CD14-positive monocyte (primary cell): ENCODE data around the gene SLC1A3. TPM values are rescaled to one million over a fixed set of nuclear protein-coding genes. Genes with fewer than 3 reads are reported as not detected.

Experiments
- DNase-seq, 3 donors: peaks; one replicate each; pipeline ENCODE4 v3.0.0-alpha.2; 2011 to 2022
- H2AFZ ChIP-seq: 2 replicates; pipeline ENCODE4 v1.6.0; 2012; ENCODE audit warnings: mild to moderate bottlenecking, low read depth, low read length, inconsistent platforms; ENCODE audit not compliant: insufficient read depth, poor library complexity, severe bottlenecking
- H3K27ac ChIP-seq, 2 donors: 1 replicate in 1 of 2; 2 replicates in 1 of 2; pipeline ENCODE4 v1.5.1; 2012 to 2013; ENCODE audit warnings: low read length in 2 of 2, control low read depth in 1 of 2, inconsistent platforms in 1 of 2, low read depth in 1 of 2, mild to moderate bottlenecking in 1 of 2
- H3K27me3 ChIP-seq, 2 donors: one replicate each; pipeline versions ENCODE4 v1.6.0 to v1.6.1; 2011 to 2013; ENCODE audit warnings: low read length in 2 of 2; ENCODE audit not compliant: control insufficient read depth in 2 of 2, insufficient read depth in 2 of 2
- H3K36me3 ChIP-seq, 2 donors: replicated peaks in 1 of 2; 1 replicate in 1 of 2; 2 replicates in 1 of 2; pipeline versions ENCODE4 v1.5.1 to v1.6.1; 2012 to 2013; ENCODE audit warnings: low read length in 2 of 2, control low read depth in 1 of 2, inconsistent platforms in 1 of 2, mild to moderate bottlenecking in 1 of 2; ENCODE audit not compliant: insufficient read depth in 2 of 2, control insufficient read depth in 1 of 2
- H3K4me1 ChIP-seq, 2 donors: 1 replicate in 1 of 2; 2 replicates in 1 of 2; pipeline versions ENCODE4 v1.5.1 to v1.6.1; 2012 to 2013; ENCODE audit warnings: low read length in 2 of 2, control low read depth in 1 of 2, inconsistent platforms in 1 of 2, mild to moderate bottlenecking in 1 of 2, moderate library complexity in 1 of 2; ENCODE audit not compliant: insufficient read depth in 2 of 2, control insufficient read depth in 1 of 2
- H3K4me2 ChIP-seq: replicated peaks from 2 replicates; pipeline ENCODE3; 2012; ENCODE audit warnings: low read length, moderate library complexity, mild to moderate bottlenecking; ENCODE audit not compliant: poor library complexity, severe bottlenecking; ENCODE audit errors: extremely low read depth
- H3K4me3 ChIP-seq, 3 experiments: fragments of 200-600 bp in 1 of 3; sonication (generic) in 1 of 3; replicated peaks in 1 of 3; 1 replicate in 2 of 3; 2 replicates in 1 of 3; pipeline ENCODE4 v1.5.1; 2011 to 2013; ENCODE audit warnings: low read length in 3 of 3, mild to moderate bottlenecking in 3 of 3, control low read depth in 2 of 3, low read depth in 2 of 3, inconsistent platforms in 1 of 3, moderate library complexity in 1 of 3
- H3K79me2 ChIP-seq: 2 replicates; pipeline ENCODE4 v1.6.0; 2012; ENCODE audit warnings: mild to moderate bottlenecking, control low read depth, inconsistent platforms, low read length, moderate library complexity; ENCODE audit not compliant: insufficient read depth
- H3K9ac ChIP-seq: 2 replicates; pipeline ENCODE4 v1.6.0; 2017; ENCODE audit warnings: low read length, mild to moderate bottlenecking; ENCODE audit not compliant: insufficient read depth, poor library complexity, severe bottlenecking
- H3K9me3 ChIP-seq, 2 donors: replicated peaks in 1 of 2; 1 replicate in 1 of 2; 2 replicates in 1 of 2; pipeline versions ENCODE4 v1.5.1 to v1.6.1; 2012 to 2013; ENCODE audit warnings: low read length in 2 of 2, control low read depth in 1 of 2; ENCODE audit not compliant: control insufficient read depth in 1 of 2, insufficient read depth in 1 of 2
- H4K20me1 ChIP-seq: 2 replicates; pipeline ENCODE4 v1.6.0; 2012; ENCODE audit warnings: mild to moderate bottlenecking, low read length, control low read depth, moderate library complexity; ENCODE audit not compliant: insufficient read depth
- H3K27ac Mint-ChIP-seq, 7 donors: one replicate each; pipeline ENCODE4 v1.8.0; 2020; ENCODE audit warnings: mild to moderate bottlenecking in 7 of 7, mixed read lengths in 7 of 7, moderate library complexity in 6 of 7, inconsistent platforms in 2 of 7
- H3K27me3 Mint-ChIP-seq, 3 donors: one replicate each; pipeline ENCODE4 v1.8.0; 2021 to 2022; ENCODE audit warnings: low read depth in 3 of 3, mild to moderate bottlenecking in 3 of 3, mixed read lengths in 3 of 3, moderate library complexity in 3 of 3, inconsistent platforms in 1 of 3
- H3K36me3 Mint-ChIP-seq, 2 donors: one replicate each; pipeline ENCODE4 v1.8.0; 2020; ENCODE audit warnings: mixed read lengths in 2 of 2, inconsistent platforms in 1 of 2, mild to moderate bottlenecking in 1 of 2
- H3K4me1 Mint-ChIP-seq: one replicate; pipeline ENCODE4 v1.8.0; 2020; ENCODE audit warnings: mild to moderate bottlenecking, mixed read lengths
- H3K4me3 Mint-ChIP-seq, 2 donors: one replicate each; pipeline ENCODE4 v1.8.0; 2020; ENCODE audit warnings: mild to moderate bottlenecking in 2 of 2, mixed read lengths in 2 of 2, moderate library complexity in 1 of 2
- H3K9me3 Mint-ChIP-seq, 7 donors: one replicate each; pipeline ENCODE4 v1.8.0; 2020 to 2022; ENCODE audit warnings: mixed read lengths in 7 of 7, mild to moderate bottlenecking in 6 of 7, moderate library complexity in 6 of 7, inconsistent platforms in 2 of 7
- CTCF ChIP-seq: fragments of 200-600 bp; IDR thresholded peaks from one replicate; pipeline ENCODE4 v1.8.0; 2022; ENCODE audit warnings: antibody characterized with exemption, mild to moderate bottlenecking
- WGBS: methylation state at CpG from one replicate; pipeline ENCODE4 v1.1.5; 2013; ENCODE audit warnings: missing lambda C conversion rate; ENCODE audit not compliant: insufficient coverage; 5-methylcytosine and 5-hydroxymethylcytosine counted together
- intact Hi-C, 2 donors: fragments of 100-400 bp; cut with micrococcal nuclease; formaldehyde crosslinking; loops; one replicate each; pipeline versions ENCODE4 v1.15.0 to v1.15.1; 2023
- polyA plus RNA-seq, 3 donors: library from polyadenylated mRNA; depleted of rRNA in 1 of 3; unstranded in 2 of 3; stranded (reverse) in 1 of 3; fragments of 300-500 nt in 2 of 3; fragments of >200 nt in 1 of 3; fragmentation: Illumina TruSeq in 2 of 3; gene quantifications; 1 replicate in 2 of 3; 2 replicates in 1 of 3; pipeline ENCODE4 v1.2.3, GENCODE V29; 2012 to 2021

The SLC1A3 gene
- polyA plus RNA-seq, 3 donors, result 1.2 to 3.3 (median 1.3) TPM

GRCh38 chr5:36581070-36581469 is 25.3 kb upstream of the SLC1A3 start:
- H3K27me3 ChIP-seq, result no peaks in the 10 kb centered on the region
- H3K9me3 Mint-ChIP-seq, result peaks cover 0 to 4% (median 0%) of the 10 kb centered on the region in 7 donors
- no peaks in the 10 kb centered on the region for H3K9me3 ChIP-seq
- no peaks in the 10 kb centered on the region for H3K36me3 Mint-ChIP-seq
- H3K27ac ChIP-seq, result no peak overlapping the region
- intact Hi-C loops, result no loop called here
- TF ChIP-seq CTCF, result no peak
- H3K4me1 ChIP-seq, result peaks cover 7 to 13% of the 10 kb centered on the region in 2 donors
- WGBS, result no CpG with 5 or more reads among the region's 3 CpGs
- H3K4me1 Mint-ChIP-seq, result peaks cover 16% of the 10 kb centered on the region
- H2AFZ ChIP-seq, result no peak overlapping the region
- no peak overlapping the region for H3K4me3 Mint-ChIP-seq
- no peaks in the 10 kb centered on the region for H4K20me1 ChIP-seq
- no peak overlapping the region for H3K4me3 ChIP-seq
- no peak overlapping the region for H3K9ac ChIP-seq
- DNase-seq, result no peak
- H3K27me3 Mint-ChIP-seq, result peaks cover 0 to 2% (median 2%) of the 10 kb centered on the region in 3 donors
- H3K27ac Mint-ChIP-seq, result no peak overlapping the region
- H3K36me3 ChIP-seq, result no peaks in the 10 kb centered on the region
- no peaks in the 10 kb centered on the region for H3K79me2 ChIP-seq
- no peak overlapping the region for H3K4me2 ChIP-seq

- Mint-ChIP-seq H3K27me3 (peaks cover 0 to 4% (median 2%) of the 10 kb centered on the region in 3 donors), H3K9me3 (peaks cover 0 to 4% (median 0%) of the 10 kb centered on the region in 7 donors), H3K4me3 (no peak overlapping the region), H3K36me3 (no peaks in the 10 kb centered on the region), H3K27ac (peak overlapping the region in 1 of 7 donors; percentile 12), H3K4me1 (peaks cover 20% of the 10 kb centered on the region)
- 77% methylated on average over 6 of the region's 10 CpGs for WGBS
- Histone ChIP-seq H3K4me2 (no peak overlapping the region), H3K79me2 (no peaks in the 10 kb centered on the region), H4K20me1 (no peaks in the 10 kb centered on the region), H3K4me3 (no peak overlapping the region), H3K36me3 (no peaks in the 10 kb centered on the region), H3K27ac (no peak overlapping the region), H3K4me1 (peaks cover 8 to 17% of the 10 kb centered on the region in 2 donors), H2AFZ (peak overlapping the region; percentile 8), H3K9me3 (no peaks in the 10 kb centered on the region), H3K9ac (no peak overlapping the region), H3K27me3 (no peaks in the 10 kb centered on the region)
- no peak for DNase-seq
- intact Hi-C loops, result no loop called here
- no peak for TF ChIP-seq CTCF
Observed at GRCh38 chr5:36584009-36584875, 22.2 kb upstream of the SLC1A3 start.
